ENCODE data around the gene CFAP97. TPM values are rescaled to one million over a fixed set of nuclear protein-coding genes. Genes with fewer than 3 reads are reported as not detected.

CFAP97 gene
- total and polyA plus RNA-seq, 11 donors: 2.0 to 22.7 (median 12.4) TPM

GRCh38 chr4:185118876-185119275 lies 84.9 kb downstream of the CFAP97 start:
- peaks cover 0 to 41% (median 8%) of the 10 kb centered on the region in 12 donors for H3K4me1 ChIP-seq
- intact Hi-C loops (cut with DNase I): no loop called here
- H3K27ac ChIP-seq: peak overlapping the region in 7 of 12 donors; percentile 27 to 83 (median 66)
- H3K36me3 ChIP-seq: no peaks in the 10 kb centered on the region
- WGBS, 4 donors: 80 to 87% (median 87%) methylated on average over 7 of the region's 7 CpGs
- DNase-seq (no peak), ATAC-seq (no peak)
- no peaks in the 10 kb centered on the region for H3K9me3 ChIP-seq
- no peak overlapping the region for H3K4me3 ChIP-seq
- TF ChIP-seq POLR2A (IDR thresholded peaks at IDR 0.05) (no peak), CTCF (IDR thresholded peaks at IDR 0.05) (no peak)
- no peaks in the 10 kb centered on the region for H3K27me3 ChIP-seq

- H3K27ac ChIP-seq: peak overlapping the region in 3 of 12 donors; percentile 16 to 88 (median 38)
- peaks cover 2 to 51% (median 21%) of the 10 kb centered on the region in 12 donors for H3K4me1 ChIP-seq
- WGBS, 4 donors: 71 to 77% (median 73%) methylated on average over 7 of the region's 7 CpGs
- H3K9me3 ChIP-seq: no peaks in the 10 kb centered on the region
- intact Hi-C loops (cut with DNase I): no loop called here
- no peak overlapping the region for H3K4me3 ChIP-seq
- H3K36me3 ChIP-seq: no peaks in the 10 kb centered on the region
- no peak for ATAC-seq
- TF ChIP-seq POLR2A (IDR thresholded peaks at IDR 0.05): no peak
- TF ChIP-seq CTCF (IDR thresholded peaks at IDR 0.05): no peak
- no peaks in the 10 kb centered on the region for H3K27me3 ChIP-seq
- no peak for DNase-seq
These were observed 86.4 kb downstream of the CFAP97 start for GRCh38 chr4:185117300-185117934.

- H3K36me3 ChIP-seq: no peaks in the 10 kb centered on the region
- DNase-seq (peak; percentile 74 to 91 (median 82)), ATAC-seq (peak; percentile 90 to 93 (median 92))
- H3K4me1 ChIP-seq: peaks cover 5 to 61% (median 32%) of the 10 kb centered on the region in 12 donors
- H3K27me3 ChIP-seq: no peaks in the 10 kb centered on the region
- no peak overlapping the region for H3K4me3 ChIP-seq
- TF ChIP-seq CTCF (IDR thresholded peaks at IDR 0.05) (no peak), POLR2A (IDR thresholded peaks at IDR 0.05) (peak; percentile 36 to 85)
- no peaks in the 10 kb centered on the region for H3K9me3 ChIP-seq
- intact Hi-C loops (cut with DNase I): no loop called here
- H3K27ac ChIP-seq: peak overlapping the region in 11 of 12 donors; percentile 61 to 88 (median 79)
- 15 to 23% (median 19%) methylated on average over 9 of the region's 9 CpGs for WGBS, 4 donors
These were observed 88.0 kb downstream of the CFAP97 start for GRCh38 chr4:185115827-185116232.

GRCh38 chr4:185113340-185113739 lies 90.5 kb downstream of the CFAP97 start:
- ATAC-seq: no peak
- H3K4me1 ChIP-seq: peaks cover 5 to 47% (median 31%) of the 10 kb centered on the region in 12 donors
- H3K36me3 ChIP-seq: no peaks in the 10 kb centered on the region
- H3K27me3 ChIP-seq: no peaks in the 10 kb centered on the region
- intact Hi-C loops (cut with DNase I): no loop called here
- H3K9me3 ChIP-seq: no peaks in the 10 kb centered on the region
- H3K4me3 ChIP-seq: no peak overlapping the region
- no peak for DNase-seq
- no peak for TF ChIP-seq POLR2A (IDR thresholded peaks at IDR 0.05)
- TF ChIP-seq CTCF (IDR thresholded peaks at IDR 0.05): no peak
- WGBS, 4 donors: 54 to 68% (median 61%) methylated on average over 2 of the region's 2 CpGs
- H3K27ac ChIP-seq: peak overlapping the region in 11 of 12 donors; percentile 66 to 94 (median 83)
